Spleen (tissue), 11 donors: ENCODE data around the gene TCF7L2. TPM values are rescaled to one million over a fixed set of nuclear protein-coding genes. Genes with fewer than 3 reads are reported as not detected.

Experiments
- DNase-seq: peaks from one replicate; pipeline ENCODE4 v3.0.0-alpha.2; 2020
- H3K27ac ChIP-seq, 8 donors: fragments of 200-600 bp; sonication (generic) in 7 of 8; 1 replicate in 4 of 8; 2 replicates in 4 of 8; pipeline versions ENCODE4 v1.5.0 to v1.8.0; 2016 to 2021; ENCODE audit warnings: inconsistent platforms in 4 of 8, mild to moderate bottlenecking in 4 of 8, moderate library complexity in 1 of 8
- H3K27me3 ChIP-seq, 7 donors: fragments of 200-600 bp; sonication (generic) in 6 of 7; replicated peaks in 1 of 7; 1 replicate in 4 of 7; 2 replicates in 3 of 7; pipeline versions ENCODE4 v1.5.0 to v1.8.0; 2016 to 2021; ENCODE audit warnings: inconsistent platforms in 3 of 7, mild to moderate bottlenecking in 1 of 7
- H3K36me3 ChIP-seq, 6 donors: fragments of 200-600 bp; sonication (generic) in 5 of 6; 1 replicate in 4 of 6; 2 replicates in 2 of 6; pipeline versions ENCODE4 v1.5.0 to v1.8.0; 2016 to 2021; ENCODE audit warnings: inconsistent platforms in 2 of 6
- H3K4me1 ChIP-seq, 6 donors: fragments of 200-600 bp; sonication (generic) in 5 of 6; 1 replicate in 3 of 6; 2 replicates in 3 of 6; pipeline versions ENCODE4 v1.5.0 to v1.8.0; 2016 to 2021; ENCODE audit warnings: inconsistent platforms in 3 of 6
- H3K4me3 ChIP-seq, 8 donors: fragments of 200-600 bp; sonication (generic) in 7 of 8; 1 replicate in 4 of 8; 2 replicates in 4 of 8; pipeline versions ENCODE4 v1.5.0 to v1.8.0; 2016 to 2021; ENCODE audit warnings: inconsistent platforms in 4 of 8, mild to moderate bottlenecking in 4 of 8, moderate library complexity in 2 of 8
- H3K9me3 ChIP-seq, 8 donors: fragments of 200-600 bp; sonication (generic) in 7 of 8; 1 replicate in 4 of 8; 2 replicates in 4 of 8; pipeline versions ENCODE4 v1.5.0 to v1.8.0; 2016 to 2021; ENCODE audit warnings: inconsistent platforms in 4 of 8
- POLR2A ChIP-seq, 3 donors: fragments of 450-650 bp; IDR thresholded peaks; one replicate each; pipeline ENCODE4 v1.5.1; 2017; ENCODE audit warnings: antibody characterized with exemption in 3 of 3, mild to moderate bottlenecking in 1 of 3
- POLR2AphosphoS5 ChIP-seq, 3 donors: sonication (generic); formaldehyde crosslinking; IDR thresholded peaks; one replicate each; pipeline ENCODE4 v1.5.1; 2017; ENCODE audit warnings: antibody characterized with exemption in 3 of 3
- WGBS, 5 donors: extraction: QIAGEN DNeasy Blood & Tissue Kit in 3 of 5; methylation state at CpG; one replicate each; pipeline versions ENCODE4 v1.1.5 to v1.1.7; 2013 to 2018; 5-methylcytosine and 5-hydroxymethylcytosine counted together
- intact Hi-C: fragments of 100-400 bp; cut with DNase I; formaldehyde crosslinking; loops from one replicate; pipeline ENCODE4 v1.15.0; 2023; ENCODE audit warnings: low total_unique reads
- polyA plus RNA-seq, 3 donors: library from polyadenylated mRNA; stranded (reverse); fragments of 200-250 nt; gene quantifications; one replicate each; pipeline ENCODE4 v1.2.1, GENCODE V29; 2013
- total RNA-seq, 7 donors: library from RNA; depleted of rRNA in 3 of 7; stranded (reverse); fragments of >200 nt in 3 of 7; fragmentation: NEBNext Ultra II Directional in 4 of 7; extraction: Animal tissue kit (Norgen Biotek cat#: 25700) in 4 of 7; gene quantifications; one replicate each; pipeline versions ENCODE4 v1.1.0 to v1.2.1, GENCODE V29; 2016 to 2021
- TF ChIP-seq, protein P1 (sequence below), 11 experiments: fragments of 200-600 bp in 7 of 11; fragments of 450-650 bp in 4 of 11; sonication (generic) in 4 of 11; IDR thresholded peaks in 8 of 11; conservative IDR thresholded peaks in 3 of 11; 1 replicate in 7 of 11; 2 replicates in 4 of 11; pipeline versions ENCODE4 v1.4.0 to v1.8.0; 2016 to 2021; ENCODE audit warnings: antibody characterized with exemption in 11 of 11, inconsistent platforms in 4 of 11, mild to moderate bottlenecking in 1 of 11
- donor health status: healthy with polysubstance abuse.
- donor health status: DM: no; HTN: no; CAD: no; lungs with moderate emphysema.
- donor health status: DM: no; HTN: no; CAD: no.
- donor health status: Bipolar disorder and iron deficiency.
- donor health status: healthy.
- donor health status: DM: no; HTN: no; CAD: no.
- donor health status: DM: yes; HTN: yes; CAD: no.

The TCF7L2 gene
- total and polyA plus RNA-seq, 10 donors, result 4.6 to 85.6 (median 34.7) TPM

DNA sequence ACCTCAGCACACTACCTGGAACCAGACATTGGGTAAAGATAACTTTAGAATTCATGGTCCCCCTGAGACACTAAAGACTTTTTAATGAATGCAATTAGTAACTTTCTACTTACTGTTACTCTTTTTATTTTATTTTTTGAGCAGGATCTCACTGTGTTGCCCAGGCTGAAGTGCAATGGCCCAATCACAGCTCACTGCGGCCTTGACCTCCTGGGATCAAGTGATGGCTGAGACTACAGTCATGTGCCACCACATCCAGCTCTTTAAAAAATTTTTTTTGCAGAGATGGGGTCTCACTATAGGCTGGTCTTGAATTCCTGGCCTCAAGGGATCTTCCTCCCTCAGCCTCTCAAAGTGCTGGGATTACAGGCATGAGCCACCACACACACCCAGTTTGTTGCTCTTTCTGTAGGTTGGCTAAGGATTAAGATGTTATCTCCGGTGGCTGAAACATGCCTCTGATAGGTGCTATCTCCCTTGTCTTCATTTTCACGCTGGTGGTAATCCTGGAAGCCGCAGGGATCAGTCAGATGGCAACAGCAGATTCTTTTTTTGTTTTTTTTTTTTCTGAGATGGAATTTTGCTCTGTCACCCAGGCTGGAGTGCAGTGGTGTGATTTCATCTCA is 128.3 kb downstream of the TCF7L2 start:
- Histone ChIP-seq H3K4me3 (no peak overlapping the region), H3K27ac (no peak overlapping the region), H3K4me1 (no peaks in the 10 kb centered on the region), H3K27me3 (no peaks in the 10 kb centered on the region), H3K36me3 (peaks cover 0 to 11% (median 0%) of the 10 kb centered on the region in 6 donors), H3K9me3 (no peaks in the 10 kb centered on the region)
- DNase-seq, result no peak
- 92 to 99% (median 94%) methylated on average over 4 of the region's 4 CpGs for WGBS, 5 donors
- intact Hi-C loops, result no loop called here
- no peak for TF ChIP-seq POLR2AphosphoS5 (IDR thresholded peaks at IDR 0.05)
- TF ChIP-seq, protein P1, sequence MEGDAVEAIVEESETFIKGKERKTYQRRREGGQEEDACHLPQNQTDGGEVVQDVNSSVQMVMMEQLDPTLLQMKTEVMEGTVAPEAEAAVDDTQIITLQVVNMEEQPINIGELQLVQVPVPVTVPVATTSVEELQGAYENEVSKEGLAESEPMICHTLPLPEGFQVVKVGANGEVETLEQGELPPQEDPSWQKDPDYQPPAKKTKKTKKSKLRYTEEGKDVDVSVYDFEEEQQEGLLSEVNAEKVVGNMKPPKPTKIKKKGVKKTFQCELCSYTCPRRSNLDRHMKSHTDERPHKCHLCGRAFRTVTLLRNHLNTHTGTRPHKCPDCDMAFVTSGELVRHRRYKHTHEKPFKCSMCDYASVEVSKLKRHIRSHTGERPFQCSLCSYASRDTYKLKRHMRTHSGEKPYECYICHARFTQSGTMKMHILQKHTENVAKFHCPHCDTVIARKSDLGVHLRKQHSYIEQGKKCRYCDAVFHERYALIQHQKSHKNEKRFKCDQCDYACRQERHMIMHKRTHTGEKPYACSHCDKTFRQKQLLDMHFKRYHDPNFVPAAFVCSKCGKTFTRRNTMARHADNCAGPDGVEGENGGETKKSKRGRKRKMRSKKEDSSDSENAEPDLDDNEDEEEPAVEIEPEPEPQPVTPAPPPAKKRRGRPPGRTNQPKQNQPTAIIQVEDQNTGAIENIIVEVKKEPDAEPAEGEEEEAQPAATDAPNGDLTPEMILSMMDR (IDR thresholded peaks at IDR 0.05 in 8 of 11, conservative IDR thresholded peaks at IDR 0.05 in 3 of 11), result no peak
- no peak for TF ChIP-seq POLR2A (IDR thresholded peaks at IDR 0.05)

DNA sequence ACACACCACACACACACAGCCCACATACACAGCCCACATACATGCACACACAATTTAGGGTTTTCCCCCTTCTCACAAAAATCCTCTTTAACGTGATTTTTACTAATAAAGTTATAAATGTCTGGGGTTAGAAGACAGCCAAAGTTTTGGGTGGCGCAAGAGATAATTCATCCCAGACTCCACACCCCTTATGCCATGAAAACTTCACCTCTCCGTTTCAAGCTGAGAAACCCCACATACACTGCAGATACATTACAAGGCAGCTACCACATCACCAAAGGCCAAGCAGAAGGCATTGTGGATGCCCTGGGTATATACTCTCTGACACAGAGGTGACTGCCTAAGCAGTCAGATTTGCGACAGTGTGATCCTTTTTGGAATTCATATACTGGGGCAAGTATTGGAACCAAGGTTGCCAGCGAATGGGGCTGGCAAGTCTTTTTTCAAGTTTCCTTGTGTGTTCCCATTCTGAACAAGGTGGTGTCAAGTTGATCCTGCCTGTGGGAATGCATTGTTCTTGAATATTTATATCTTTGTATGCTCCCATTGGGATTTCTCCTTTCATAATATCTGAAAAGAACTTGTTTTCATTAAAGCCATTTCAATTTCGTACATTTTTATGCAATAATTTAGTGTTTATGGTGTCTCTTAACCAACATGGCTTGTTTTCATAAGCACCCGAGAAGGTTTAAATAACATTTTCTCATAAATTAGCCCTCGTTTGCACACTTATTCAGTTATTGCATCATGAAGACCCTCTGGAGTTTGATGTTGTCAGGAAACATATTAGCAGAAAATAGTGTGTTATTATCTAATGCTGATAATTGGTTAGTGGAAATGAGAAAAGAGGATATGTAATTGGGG is 130.2 kb downstream of the TCF7L2 start:
- no peaks in the 10 kb centered on the region for H3K9me3 ChIP-seq
- DNase-seq, result no peak
- intact Hi-C loops, result no loop called here
- H3K4me3 ChIP-seq, result no peak overlapping the region
- no peaks in the 10 kb centered on the region for H3K27me3 ChIP-seq
- no peak overlapping the region for H3K27ac ChIP-seq
- H3K4me1 ChIP-seq, result no peaks in the 10 kb centered on the region
- 84 to 96% (median 89%) methylated on average over 8 of the region's 8 CpGs for WGBS, 5 donors
- H3K36me3 ChIP-seq, result peaks cover 0 to 11% (median 0%) of the 10 kb centered on the region in 6 donors
- TF ChIP-seq POLR2AphosphoS5 (IDR thresholded peaks at IDR 0.05) (no peak), POLR2A (IDR thresholded peaks at IDR 0.05) (no peak)
- TF ChIP-seq, protein P1 (IDR thresholded peaks at IDR 0.05 in 8 of 11, conservative IDR thresholded peaks at IDR 0.05 in 3 of 11), result no peak

DNA sequence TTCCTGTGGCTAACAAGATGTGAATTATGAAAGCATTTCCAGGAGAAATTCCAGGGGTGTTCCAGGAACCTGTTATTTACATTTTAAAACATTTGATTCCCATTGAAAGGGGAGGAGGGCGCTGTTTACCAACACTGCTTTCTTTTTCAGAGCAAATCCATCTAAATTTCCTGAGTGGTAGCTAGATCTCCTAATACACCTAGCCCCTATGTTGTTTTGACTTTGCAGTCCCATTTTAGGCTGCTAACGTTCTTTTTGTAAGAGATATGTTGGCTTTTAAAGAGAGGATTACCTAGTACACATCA is 130.8 kb downstream of the TCF7L2 start:
- TF ChIP-seq POLR2AphosphoS5 (IDR thresholded peaks at IDR 0.05) (no peak), POLR2A (IDR thresholded peaks at IDR 0.05) (no peak)
- TF ChIP-seq, protein P1 (IDR thresholded peaks at IDR 0.05 in 8 of 11, conservative IDR thresholded peaks at IDR 0.05 in 3 of 11), result no peak
- Histone ChIP-seq H3K36me3 (peaks cover 0 to 11% (median 0%) of the 10 kb centered on the region in 6 donors), H3K9me3 (no peaks in the 10 kb centered on the region), H3K27ac (no peak overlapping the region), H3K4me3 (no peak overlapping the region), H3K27me3 (no peaks in the 10 kb centered on the region), H3K4me1 (peaks cover 0 to under 1% (median 0%) of the 10 kb centered on the region in 6 donors)
- no peak for DNase-seq
- intact Hi-C loops, result no loop called here
- 76 to 90% (median 88%) methylated on average over 2 of the region's 2 CpGs for WGBS, 5 donors

- no peak for DNase-seq
- intact Hi-C loops, result no loop called here
- H3K4me1 ChIP-seq, result peaks cover 0 to 19% (median 10%) of the 10 kb centered on the region in 6 donors
- TF ChIP-seq, protein P1 (IDR thresholded peaks at IDR 0.05 in 8 of 11, conservative IDR thresholded peaks at IDR 0.05 in 3 of 11), result no peak
- no peak for TF ChIP-seq POLR2A (IDR thresholded peaks at IDR 0.05)
- no peak for TF ChIP-seq POLR2AphosphoS5 (IDR thresholded peaks at IDR 0.05)
- no peak overlapping the region for H3K27ac ChIP-seq
- no peaks in the 10 kb centered on the region for H3K27me3 ChIP-seq
- 91 to 98% (median 93%) methylated on average over 3 to 4 of the region's 4 CpGs for WGBS, 5 donors
- no peaks in the 10 kb centered on the region for H3K9me3 ChIP-seq
- peaks cover 0 to 11% (median 0%) of the 10 kb centered on the region in 6 donors for H3K36me3 ChIP-seq
- no peak overlapping the region for H3K4me3 ChIP-seq
Observed at GRCh38 chr10:113084031-113084430, 134.0 kb downstream of the TCF7L2 start.
